Raji (cell line): ENCODE results near the gene CDHR2.

ENCODE experiments used
- POLR2A ChIP-seq: IDR thresholded peaks from 2 replicates; pipeline ENCODE4 v1.6.1; 2011; ENCODE audit warnings: low read depth, low read length, control low read depth; ENCODE audit not compliant: insufficient read depth

CDHR2 gene

GRCh38 chr5:176548967-176549444, at the start of gene CDHR2:
TSS of gene CDHR2 (plus strand) at chr5:176549342. CDS start at chr5:176565353, 16,011 bp downstream.
- TF ChIP-seq POLR2A = no peak

DNA sequence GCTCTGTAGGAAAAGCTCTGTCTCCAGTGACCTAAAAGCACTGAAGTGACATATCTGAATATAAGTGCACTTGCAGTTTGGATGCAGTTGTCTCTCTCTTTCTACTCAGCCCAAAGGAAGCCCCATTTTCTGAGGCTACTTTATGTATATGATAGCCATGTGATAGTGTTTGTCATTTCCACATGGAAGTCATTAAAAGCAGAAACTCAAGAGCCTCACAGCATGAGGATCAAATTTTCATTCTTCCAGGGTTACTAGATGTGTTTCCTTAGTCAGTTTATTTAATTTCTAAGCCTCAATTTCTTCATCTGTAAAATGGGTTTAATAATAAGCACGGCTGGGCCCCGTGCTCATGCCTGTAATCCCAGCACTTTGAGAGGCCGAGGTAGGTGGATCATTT, 48.6 kb upstream of the CDHR2 start:
- no peak for TF ChIP-seq POLR2A

GRCh38 chr5:176501333-176501732, 47.8 kb upstream of the CDHR2 start:
- TF ChIP-seq POLR2A = no peak

DNA sequence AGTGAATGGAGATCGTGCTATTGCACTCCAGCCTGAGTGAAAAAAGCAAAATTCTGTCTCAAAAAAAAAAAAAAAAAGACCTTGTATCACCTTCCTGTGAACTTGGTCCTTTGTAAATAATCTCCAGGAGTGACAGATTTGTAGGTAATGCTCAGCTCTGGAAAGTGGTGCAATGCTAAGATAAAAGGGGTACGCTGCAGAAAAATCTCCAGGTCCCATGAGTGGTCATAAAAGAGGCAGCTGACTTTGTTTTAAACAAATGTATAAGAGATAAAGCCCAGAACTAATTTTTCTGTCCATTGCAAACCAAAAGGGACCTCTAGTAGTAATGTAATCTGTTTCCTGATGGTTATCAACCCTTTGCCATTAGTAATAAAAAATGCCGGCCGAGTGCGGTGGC, 45.6 kb upstream of the CDHR2 start:
- no peak for TF ChIP-seq POLR2A

GRCh38 chr5:176507911-176508310, 41.2 kb upstream of the CDHR2 start:
- no peak for TF ChIP-seq POLR2A

GRCh38 chr5:176508603-176509002, 40.5 kb upstream of the CDHR2 start:
- TF ChIP-seq POLR2A = no peak

GRCh38 chr5:176513788-176514187, 35.4 kb upstream of the CDHR2 start:
- no peak for TF ChIP-seq POLR2A

DNA sequence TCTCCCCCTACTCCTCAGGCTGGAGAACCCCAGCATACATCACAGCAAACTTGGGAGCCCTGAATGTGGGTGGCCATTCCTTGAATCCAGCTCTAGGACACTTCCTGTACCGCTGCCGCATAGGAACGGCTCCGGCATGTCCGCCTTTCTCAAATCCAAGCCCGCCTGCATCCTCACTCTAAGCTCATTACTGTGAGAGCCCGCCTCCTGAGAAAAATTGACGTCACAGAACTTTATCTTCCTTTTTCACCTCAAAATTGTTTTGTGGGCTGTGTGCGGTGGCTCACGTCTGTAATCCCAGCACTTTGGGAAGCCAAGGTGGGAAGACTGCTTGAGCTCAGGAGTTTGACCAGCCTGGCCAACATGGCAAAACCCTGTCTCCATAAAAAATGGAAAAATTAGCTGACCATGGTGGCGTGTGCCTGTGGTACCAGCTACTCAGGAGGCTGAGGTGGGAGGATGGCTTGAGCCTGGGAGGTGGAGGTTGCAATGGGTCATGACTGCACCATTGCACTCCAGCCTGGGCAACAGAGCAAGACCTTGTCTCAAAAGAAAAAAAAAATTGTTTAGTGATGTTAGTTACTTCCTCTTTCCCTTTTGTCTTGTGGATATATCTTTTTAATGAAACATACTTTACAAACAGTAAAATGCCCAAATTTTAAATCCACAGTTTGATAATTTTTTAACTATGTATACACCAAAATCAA, 34.7 kb upstream of the CDHR2 start:
- TF ChIP-seq POLR2A = no peak

- TF ChIP-seq POLR2A = no peak
Measured at GRCh38 chr5:176515396-176515795, 33.7 kb upstream of the CDHR2 start.

GRCh38 chr5:176517053-176517661, 32.0 kb upstream of the CDHR2 start:
- no peak for TF ChIP-seq POLR2A

- no peak for TF ChIP-seq POLR2A
Measured at GRCh38 chr5:176519810-176520720, 29.1 kb upstream of the CDHR2 start.

DNA sequence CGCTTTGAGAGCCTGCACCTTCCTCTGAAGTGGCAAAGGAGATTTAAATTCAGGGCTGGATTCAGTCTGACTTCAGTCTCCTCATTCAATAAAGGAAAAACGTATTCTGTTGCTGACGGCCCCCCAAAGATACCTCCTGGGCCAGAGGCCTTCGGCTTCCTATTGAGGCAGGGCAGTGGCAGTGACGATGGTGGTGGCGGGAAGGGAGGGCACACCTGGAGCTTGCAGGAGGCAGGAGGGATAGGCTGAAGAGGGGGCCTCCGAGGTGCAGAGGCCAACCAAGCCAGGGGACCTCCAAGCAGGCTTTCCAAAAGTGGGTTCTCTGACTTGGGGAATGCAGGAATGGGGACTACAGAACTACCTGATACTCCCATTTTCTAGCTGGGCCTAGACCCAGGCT, 27.9 kb upstream of the CDHR2 start:
- no peak for TF ChIP-seq POLR2A

DNA sequence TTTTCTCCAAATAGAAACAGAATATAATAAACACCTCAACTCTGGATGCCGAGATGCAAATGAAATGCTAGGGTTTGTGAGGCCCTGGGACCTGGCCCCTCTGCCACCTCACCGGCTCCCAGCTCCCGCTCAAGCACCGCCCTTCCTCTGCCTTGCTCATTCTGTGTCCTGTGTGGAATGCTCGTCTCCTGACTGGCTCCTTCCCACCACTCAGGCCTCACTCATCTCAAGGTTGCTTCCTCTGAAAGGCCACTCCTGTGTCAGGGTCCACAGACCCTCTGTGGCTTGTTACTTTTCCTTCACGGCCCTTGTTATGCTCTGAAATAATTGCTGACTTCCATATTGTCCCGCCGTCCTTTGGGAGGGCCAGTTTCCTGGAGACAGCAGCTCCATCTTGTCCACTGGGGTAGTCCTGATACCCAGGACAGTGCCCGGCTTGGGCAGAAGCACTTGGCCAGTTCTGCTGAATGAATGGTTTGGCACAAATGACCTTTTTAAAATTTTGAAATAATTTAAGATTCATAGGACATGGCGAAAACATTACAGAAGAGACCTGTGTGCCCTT, 27.4 kb upstream of the CDHR2 start:
- TF ChIP-seq POLR2A = no peak

DNA sequence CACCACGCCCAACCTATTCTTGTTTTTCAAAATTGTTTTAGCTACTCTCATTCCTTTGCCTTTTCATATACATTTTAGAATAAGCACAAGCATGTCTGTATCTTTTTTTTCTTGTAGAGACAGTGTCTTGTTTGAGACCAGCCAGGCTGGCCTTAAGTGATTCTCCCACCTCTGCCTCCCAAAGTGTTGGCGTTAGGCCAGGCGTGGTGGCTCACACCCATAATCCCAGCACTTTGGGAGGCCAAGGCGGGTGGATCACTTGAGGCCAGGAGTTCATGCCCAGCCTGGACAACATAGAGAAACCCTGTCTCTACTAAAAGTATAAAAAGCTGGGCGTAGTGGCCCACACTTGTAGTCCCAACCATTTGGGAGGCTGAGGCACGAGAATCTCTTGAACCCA, 25.0 kb upstream of the CDHR2 start:
- no peak for TF ChIP-seq POLR2A

- TF ChIP-seq POLR2A = no peak
Measured at GRCh38 chr5:176524987-176525386, 24.2 kb upstream of the CDHR2 start.
